Neuronal stem cell (in vitro differentiated cells): Measurements from ENCODE around the gene ZMYM3.
"Not testable (repeated sequence)": the region's sequence is repeated elsewhere in the genome, so short reads cannot be mapped to it uniquely, and the experiment has no call there.

ENCODE experiments used
- DNase-seq: peaks from one replicate; pipeline ENCODE4 v3.0.0-alpha.2; 2013; ENCODE audit warnings: low spot score
- H2AFZ ChIP-seq: one replicate; pipeline ENCODE4 v1.6.1; 2013; ENCODE audit warnings: mild to moderate bottlenecking, low read length, inconsistent platforms
- H2AK5ac ChIP-seq: 2 replicates; pipeline ENCODE4 v1.6.1; 2013; ENCODE audit warnings: low read depth, mild to moderate bottlenecking, inconsistent platforms, low read length, moderate library complexity, mixed read lengths
- H2BK120ac ChIP-seq: 2 replicates; pipeline ENCODE4 v1.6.1; 2013; ENCODE audit warnings: low read depth, mild to moderate bottlenecking, inconsistent platforms, low read length, moderate library complexity, mixed read lengths
- H2BK12ac ChIP-seq: one replicate; pipeline ENCODE4 v1.6.1; 2013; ENCODE audit warnings: low read length, inconsistent platforms
- H2BK15ac ChIP-seq: 2 replicates; pipeline ENCODE4 v1.6.1; 2013; ENCODE audit warnings: mild to moderate bottlenecking, low read length, inconsistent platforms, mixed read lengths
- H2BK5ac ChIP-seq: one replicate; pipeline ENCODE4 v1.6.1; 2013; ENCODE audit warnings: inconsistent platforms, mild to moderate bottlenecking, low read length, moderate library complexity
- H3K14ac ChIP-seq: one replicate; pipeline ENCODE4 v1.6.1; 2013; ENCODE audit warnings: low read length, inconsistent platforms
- H3K18ac ChIP-seq: 2 replicates; pipeline ENCODE4 v1.6.1; 2013; ENCODE audit warnings: low read length, inconsistent platforms
- H3K23ac ChIP-seq: 2 replicates; pipeline ENCODE4 v1.6.1; 2013; ENCODE audit warnings: low read depth, mild to moderate bottlenecking, mixed read lengths, low read length, inconsistent platforms; ENCODE audit not compliant: poor library complexity
- H3K27ac ChIP-seq: replicated peaks from 3 replicates; pipeline ENCODE4 v1.5.1; 2013; ENCODE audit warnings: low read length, inconsistent platforms
- H3K27me3 ChIP-seq, 3 experiments: 2 replicates each; pipeline ENCODE4 v1.6.1; 2013; ENCODE audit warnings: low read length in 3 of 3, mild to moderate bottlenecking in 2 of 3, inconsistent platforms in 1 of 3, low read depth in 1 of 3, mixed read lengths in 1 of 3, moderate library complexity in 1 of 3; ENCODE audit not compliant: control insufficient read depth in 3 of 3, insufficient read depth in 3 of 3
- H3K36me3 ChIP-seq, 2 donors: replicated peaks in 1 of 2; 2 replicates each; pipeline ENCODE4 v1.6.1; 2013; ENCODE audit warnings: low read length in 2 of 2; ENCODE audit not compliant: control insufficient read depth in 2 of 2, insufficient read depth in 2 of 2
- H3K4ac ChIP-seq: 2 replicates; pipeline ENCODE4 v1.6.1; 2013; ENCODE audit warnings: inconsistent platforms, mild to moderate bottlenecking, low read length, moderate library complexity
- H3K4me1 ChIP-seq, 2 donors: 1 replicate in 1 of 2; 2 replicates in 1 of 2; pipeline ENCODE4 v1.6.1; 2013; ENCODE audit warnings: low read length in 2 of 2, low read depth in 1 of 2; ENCODE audit not compliant: control insufficient read depth in 2 of 2, insufficient read depth in 1 of 2
- H3K4me2 ChIP-seq: one replicate; pipeline ENCODE4 v1.6.1; 2013; ENCODE audit warnings: mild to moderate bottlenecking, low read length, inconsistent platforms; ENCODE audit not compliant: insufficient read depth, poor library complexity, severe bottlenecking
- H3K4me3 ChIP-seq, 2 donors: 2 replicates each; pipeline ENCODE4 v1.5.1; 2013; ENCODE audit warnings: low read length in 2 of 2, mild to moderate bottlenecking in 2 of 2, inconsistent platforms in 1 of 2, moderate library complexity in 1 of 2
- H3K79me1 ChIP-seq: one replicate; pipeline ENCODE4 v1.6.1; 2013; ENCODE audit warnings: low read depth, mild to moderate bottlenecking, inconsistent platforms, low read length, moderate library complexity
- H3K9ac ChIP-seq: one replicate; pipeline ENCODE4 v1.6.1; 2013; ENCODE audit warnings: mild to moderate bottlenecking, low read depth, low read length, inconsistent platforms; ENCODE audit not compliant: poor library complexity
- H3K9me3 ChIP-seq, 2 donors: replicated peaks in 1 of 2; 2 replicates each; pipeline versions ENCODE3 to v1.6.1; 2013; ENCODE audit warnings: low read length in 2 of 2, mild to moderate bottlenecking in 2 of 2, inconsistent platforms in 1 of 2, low read depth in 1 of 2, mixed read lengths in 1 of 2, moderate library complexity in 1 of 2; ENCODE audit not compliant: control insufficient read depth in 2 of 2, insufficient read depth in 1 of 2
- H4K8ac ChIP-seq: one replicate; pipeline ENCODE4 v1.6.1; 2013; ENCODE audit warnings: low read depth, mild to moderate bottlenecking, inconsistent platforms, low read length, moderate library complexity
- H4K91ac ChIP-seq: one replicate; pipeline ENCODE4 v1.6.1; 2013; ENCODE audit warnings: low read length, low read depth, mild to moderate bottlenecking, inconsistent platforms; ENCODE audit not compliant: poor library complexity
- WGBS, 2 donors: extraction: QIAGEN DNeasy Blood & Tissue Kit; methylation state at CpG; one replicate each; pipeline ENCODE4 v1.1.7; 2013; ENCODE audit warnings: missing lambda C conversion rate in 2 of 2, mixed read lengths in 1 of 2; ENCODE audit not compliant: insufficient read length in 2 of 2, insufficient replicate concordance in 1 of 2; ENCODE audit errors: extremely low coverage in 2 of 2; 5-methylcytosine and 5-hydroxymethylcytosine counted together

Gene ZMYM3

DNA sequence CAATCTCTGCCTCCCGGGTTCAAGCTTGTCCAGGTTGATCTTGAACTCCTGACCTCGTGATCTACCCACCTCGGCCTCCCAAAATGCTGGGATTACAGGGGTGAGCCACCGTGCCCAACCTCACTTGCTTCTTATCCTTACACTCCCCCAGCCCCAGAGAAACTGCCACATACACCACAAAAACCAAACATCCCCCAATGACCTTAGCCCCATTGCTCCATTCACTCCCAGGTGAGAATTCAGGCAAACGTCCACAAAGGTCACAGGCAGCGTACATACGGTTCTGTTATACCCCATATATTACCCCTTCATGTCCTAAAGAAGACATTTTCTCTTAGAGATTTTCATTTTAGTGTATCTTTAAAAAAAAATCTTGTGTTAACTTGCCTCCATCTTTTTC, 46.6 kb upstream of the ZMYM3 start:
- not testable (repeated sequence) for H2BK12ac ChIP-seq, H3K18ac ChIP-seq, H2AK5ac ChIP-seq, H3K4me3 ChIP-seq, H4K91ac ChIP-seq, H3K9me3 ChIP-seq, H2BK5ac ChIP-seq, H3K14ac ChIP-seq, H3K4ac ChIP-seq, H4K8ac ChIP-seq, H3K27me3 ChIP-seq, DNase-seq, H3K9ac ChIP-seq, H2AFZ ChIP-seq, H3K79me1 ChIP-seq, H3K27ac ChIP-seq, H3K4me1 ChIP-seq, H2BK120ac ChIP-seq, H3K23ac ChIP-seq, H2BK15ac ChIP-seq, H3K4me2 ChIP-seq
- H3K36me3 ChIP-seq = peaks cover 16 to 94% of the 10 kb centered on the region in 2 donors
- no CpG with 5 or more reads among the region's 7 CpGs for WGBS, 2 donors

DNA sequence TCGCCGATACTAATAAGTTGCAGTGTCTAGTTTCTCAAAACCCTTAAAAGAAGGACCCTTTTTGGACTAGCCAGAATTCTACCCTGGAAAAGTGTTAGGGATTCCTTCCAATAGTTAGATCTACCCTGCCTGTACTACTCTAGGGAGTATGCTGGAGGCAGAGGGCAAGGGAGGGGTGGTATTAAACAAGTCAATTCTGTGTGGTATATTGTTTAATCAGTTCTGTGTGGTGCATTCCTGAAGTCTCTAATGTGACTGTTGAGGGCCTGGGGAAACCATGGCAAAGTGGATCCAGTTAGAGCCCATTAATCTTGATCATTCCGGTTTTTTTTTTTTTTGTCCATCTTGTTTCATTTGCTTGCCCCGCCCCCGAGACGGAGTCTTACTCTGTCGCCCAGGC, 46.1 kb upstream of the ZMYM3 start:
- H3K27ac ChIP-seq, H3K9me3 ChIP-seq, H2AFZ ChIP-seq, H2BK15ac ChIP-seq, H2BK120ac ChIP-seq, H3K9ac ChIP-seq, H2BK5ac ChIP-seq, H3K79me1 ChIP-seq, H3K4me2 ChIP-seq, H4K8ac ChIP-seq, H2AK5ac ChIP-seq, H4K91ac ChIP-seq, H2BK12ac ChIP-seq, H3K4me3 ChIP-seq, H3K18ac ChIP-seq, H3K4me1 ChIP-seq, H3K27me3 ChIP-seq, H3K23ac ChIP-seq, H3K14ac ChIP-seq, DNase-seq, H3K4ac ChIP-seq: not testable (repeated sequence)
- peaks cover 16 to 94% of the 10 kb centered on the region in 2 donors for H3K36me3 ChIP-seq
- no CpG with 5 or more reads among the region's 7 CpGs for WGBS, 2 donors

DNA sequence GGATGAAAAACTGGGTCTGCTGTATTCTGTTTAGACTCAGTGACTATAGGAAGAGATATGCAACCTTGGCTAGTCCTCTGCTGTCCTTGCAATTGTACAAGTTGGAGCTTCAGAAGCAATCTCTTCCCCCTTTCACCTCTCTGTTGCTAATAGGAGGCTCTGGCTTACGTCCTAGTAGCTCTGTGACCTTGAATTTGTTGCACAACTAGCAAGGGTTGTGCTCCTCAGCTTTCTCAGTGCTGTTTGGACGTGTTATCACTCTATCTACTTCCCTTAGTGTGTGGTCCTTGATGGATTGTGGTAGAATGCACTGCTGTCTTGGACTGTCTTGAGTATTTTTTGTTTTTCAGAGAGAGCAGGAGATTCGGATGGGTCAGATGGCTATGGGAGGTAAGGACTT, 44.2 kb upstream of the ZMYM3 start:
- WGBS, 2 donors = no CpG with 5 or more reads among the region's 3 CpGs
- H3K36me3 ChIP-seq = peaks cover 24 to 93% of the 10 kb centered on the region in 2 donors
- no peak overlapping the region for H2AK5ac ChIP-seq
- H3K27ac ChIP-seq = no peak overlapping the region
- H3K9ac ChIP-seq = no peak overlapping the region
- H4K91ac ChIP-seq = no peak overlapping the region
- H3K9me3 ChIP-seq = no peaks in the 10 kb centered on the region
- H2BK5ac ChIP-seq = no peak overlapping the region
- no peak overlapping the region for H3K18ac ChIP-seq
- no peak overlapping the region for H2BK120ac ChIP-seq
- H2AFZ ChIP-seq = no peak overlapping the region
- H4K8ac ChIP-seq = no peak overlapping the region
- H3K79me1 ChIP-seq = no peaks in the 10 kb centered on the region
- no peaks in the 10 kb centered on the region for H3K4me1 ChIP-seq
- no peak overlapping the region for H2BK15ac ChIP-seq
- no peak overlapping the region for H3K23ac ChIP-seq
- DNase-seq = no peak
- no peak overlapping the region for H3K4ac ChIP-seq
- H3K14ac ChIP-seq = no peak overlapping the region
- no peak overlapping the region for H3K4me3 ChIP-seq
- H3K4me2 ChIP-seq = no peak overlapping the region
- H3K27me3 ChIP-seq = no peaks in the 10 kb centered on the region
- no peak overlapping the region for H2BK12ac ChIP-seq

DNA sequence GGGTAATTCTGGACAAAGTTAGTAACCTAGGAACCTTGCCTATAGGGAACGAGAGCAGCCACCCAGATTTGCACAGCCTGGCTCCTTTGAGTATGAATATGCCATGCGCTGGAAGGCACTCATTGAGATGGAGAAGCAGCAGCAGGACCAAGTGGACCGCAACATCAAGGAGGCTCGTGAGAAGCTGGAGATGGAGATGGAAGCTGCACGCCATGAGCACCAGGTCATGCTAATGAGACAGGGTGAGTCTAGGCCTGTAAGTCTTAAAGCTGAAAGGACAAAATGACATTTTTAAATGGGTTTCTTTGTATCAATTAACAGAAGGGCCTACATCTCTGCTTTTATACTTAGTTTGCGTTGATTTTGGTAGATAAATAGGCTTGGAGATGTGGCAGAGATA, 42.9 kb upstream of the ZMYM3 start:
- no peak overlapping the region for H4K91ac ChIP-seq
- H2AK5ac ChIP-seq = no peak overlapping the region
- no peak overlapping the region for H2BK15ac ChIP-seq
- H2BK120ac ChIP-seq = no peak overlapping the region
- no peak overlapping the region for H2BK12ac ChIP-seq
- H3K27ac ChIP-seq = no peak overlapping the region
- H2BK5ac ChIP-seq = no peak overlapping the region
- no peaks in the 10 kb centered on the region for H3K27me3 ChIP-seq
- H3K18ac ChIP-seq = no peak overlapping the region
- H3K4me3 ChIP-seq = no peak overlapping the region
- no peak overlapping the region for H2AFZ ChIP-seq
- no peaks in the 10 kb centered on the region for H3K79me1 ChIP-seq
- H3K9ac ChIP-seq = no peak overlapping the region
- no peak overlapping the region for H3K23ac ChIP-seq
- DNase-seq = no peak
- no peak overlapping the region for H3K4ac ChIP-seq
- no CpG with 5 or more reads among the region's 6 CpGs for WGBS, 2 donors
- H3K9me3 ChIP-seq = no peaks in the 10 kb centered on the region
- H4K8ac ChIP-seq = no peak overlapping the region
- H3K4me1 ChIP-seq = no peaks in the 10 kb centered on the region
- H3K4me2 ChIP-seq = no peak overlapping the region
- peaks cover 30 to 96% of the 10 kb centered on the region in 2 donors for H3K36me3 ChIP-seq
- no peak overlapping the region for H3K14ac ChIP-seq
